ENCODE measurements around the gene ARID3A. TPM values are rescaled to one million over a fixed set of nuclear protein-coding genes. Genes with fewer than 3 reads are reported as not detected.
A peak's percentile ranks its signal among the peaks of the same experiment; 100 is the strongest.

Gene ARID3A
- total and polyA plus RNA-seq, 2 of the 13 experiments (the other 11 are each of a cell fraction or from before 2014, with no cell fraction given), result 71.3 to 77.9 TPM

DNA sequence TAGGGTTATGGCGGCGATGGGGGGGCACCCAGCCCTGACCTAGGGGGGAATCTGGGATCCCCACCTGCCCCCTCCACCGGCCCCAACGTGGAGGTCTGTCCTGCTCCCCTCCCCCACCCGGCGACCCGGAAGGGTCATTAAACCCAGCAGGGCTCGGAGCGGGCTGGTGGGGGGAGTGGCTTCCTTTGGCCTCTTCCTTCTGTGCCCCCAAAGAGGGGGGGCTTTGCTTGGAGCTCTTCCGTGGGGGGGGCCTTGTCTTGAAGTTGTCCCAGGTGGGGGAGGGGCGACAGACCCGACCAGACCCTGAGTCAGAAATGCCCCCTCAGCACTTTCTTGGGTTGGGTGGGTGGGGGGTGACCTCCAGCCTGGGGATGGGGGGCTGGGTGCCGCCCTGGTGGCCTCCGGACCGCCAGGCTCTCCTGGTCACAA is 1.5 kb downstream of the ARID3A start (continued):
- TF ChIP-seq ZNF883 (CRISPR knock-in tag; IDR thresholded peaks at IDR 0.05; ENCODE audit: not compliant biosample characterization), result no peak
- no peak for TF ChIP-seq DNMT3B (CRISPR knock-in tag; conservative IDR thresholded peaks at IDR 0.05)
- TF ChIP-seq, protein P1, sequence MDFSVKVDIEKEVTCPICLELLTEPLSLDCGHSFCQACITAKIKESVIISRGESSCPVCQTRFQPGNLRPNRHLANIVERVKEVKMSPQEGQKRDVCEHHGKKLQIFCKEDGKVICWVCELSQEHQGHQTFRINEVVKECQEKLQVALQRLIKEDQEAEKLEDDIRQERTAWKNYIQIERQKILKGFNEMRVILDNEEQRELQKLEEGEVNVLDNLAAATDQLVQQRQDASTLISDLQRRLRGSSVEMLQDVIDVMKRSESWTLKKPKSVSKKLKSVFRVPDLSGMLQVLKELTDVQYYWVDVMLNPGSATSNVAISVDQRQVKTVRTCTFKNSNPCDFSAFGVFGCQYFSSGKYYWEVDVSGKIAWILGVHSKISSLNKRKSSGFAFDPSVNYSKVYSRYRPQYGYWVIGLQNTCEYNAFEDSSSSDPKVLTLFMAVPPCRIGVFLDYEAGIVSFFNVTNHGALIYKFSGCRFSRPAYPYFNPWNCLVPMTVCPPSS (IDR thresholded peaks at IDR 0.05), result no peak
- no peak for TF ChIP-seq BRD4 (CRISPR knock-in tag; IDR thresholded peaks at IDR 0.05)
- TF ChIP-seq RORA (CRISPR knock-in tag; IDR thresholded peaks at IDR 0.05), result no peak
- TF ChIP-seq KLF9 (CRISPR knock-in tag; IDR thresholded peaks at IDR 0.05; ENCODE audit: low read depth), result no peak
- TF ChIP-seq EHMT2 (IDR thresholded peaks at IDR 0.05; ENCODE audit: borderline replicate concordance, low read depth, low read length), result no peak
- no peak for TF ChIP-seq ZNF431 (CRISPR knock-in tag; IDR thresholded peaks at IDR 0.05; ENCODE audit: borderline replicate concordance, low read depth)
- TF ChIP-seq ZNF615 (CRISPR knock-in tag; IDR thresholded peaks at IDR 0.05; ENCODE audit: borderline replicate concordance), result no peak
- no peak for TF ChIP-seq KDM2A (CRISPR knock-in tag; IDR thresholded peaks at IDR 0.05; ENCODE audit: borderline replicate concordance, low read depth)
- TF ChIP-seq ZNF788 (CRISPR knock-in tag; IDR thresholded peaks at IDR 0.05; ENCODE audit: borderline replicate concordance), result 0 out of 2 replicates have a peak, but pooled peaks have one; percentile 15
- TF ChIP-seq DPF2 (CRISPR knock-in tag; IDR thresholded peaks at IDR 0.05; ENCODE audit: borderline replicate concordance, low read depth), result no peak
- no peak for TF ChIP-seq KMT2B (CRISPR knock-in tag; IDR thresholded peaks at IDR 0.05)
- TF ChIP-seq ZNF331 (CRISPR knock-in tag; IDR thresholded peaks at IDR 0.05), result no peak
- TF ChIP-seq SATB2 (CRISPR knock-in tag; IDR thresholded peaks at IDR 0.05), result no peak
- peak; percentile 81 to 87 for TF ChIP-seq MAFK (conservative IDR thresholded peaks at IDR 0.05 in 1 of 2, IDR thresholded peaks at IDR 0.05 in 1 of 2; ENCODE audit: low read length in 2 of 2)
- TF ChIP-seq, protein P2, sequence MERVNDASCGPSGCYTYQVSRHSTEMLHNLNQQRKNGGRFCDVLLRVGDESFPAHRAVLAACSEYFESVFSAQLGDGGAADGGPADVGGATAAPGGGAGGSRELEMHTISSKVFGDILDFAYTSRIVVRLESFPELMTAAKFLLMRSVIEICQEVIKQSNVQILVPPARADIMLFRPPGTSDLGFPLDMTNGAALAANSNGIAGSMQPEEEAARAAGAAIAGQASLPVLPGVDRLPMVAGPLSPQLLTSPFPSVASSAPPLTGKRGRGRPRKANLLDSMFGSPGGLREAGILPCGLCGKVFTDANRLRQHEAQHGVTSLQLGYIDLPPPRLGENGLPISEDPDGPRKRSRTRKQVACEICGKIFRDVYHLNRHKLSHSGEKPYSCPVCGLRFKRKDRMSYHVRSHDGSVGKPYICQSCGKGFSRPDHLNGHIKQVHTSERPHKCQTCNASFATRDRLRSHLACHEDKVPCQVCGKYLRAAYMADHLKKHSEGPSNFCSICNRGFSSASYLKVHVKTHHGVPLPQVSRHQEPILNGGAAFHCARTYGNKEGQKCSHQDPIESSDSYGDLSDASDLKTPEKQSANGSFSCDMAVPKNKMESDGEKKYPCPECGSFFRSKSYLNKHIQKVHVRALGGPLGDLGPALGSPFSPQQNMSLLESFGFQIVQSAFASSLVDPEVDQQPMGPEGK (CRISPR knock-in tag; IDR thresholded peaks at IDR 0.05), result peak; percentile 13
- no peak for TF ChIP-seq YEATS2 (CRISPR knock-in tag; IDR thresholded peaks at IDR 0.05; ENCODE audit: borderline replicate concordance)
- no peak for TF ChIP-seq ZNF841 (CRISPR knock-in tag; IDR thresholded peaks at IDR 0.05; ENCODE audit: borderline replicate concordance)
- TF ChIP-seq ZNF773 (CRISPR knock-in tag; IDR thresholded peaks at IDR 0.05; ENCODE audit: borderline replicate concordance), result no peak
- no peak for TF ChIP-seq RFXAP (CRISPR knock-in tag; IDR thresholded peaks at IDR 0.05; ENCODE audit: borderline replicate concordance)
- TF ChIP-seq ELF1 (CRISPR knock-in tag; IDR thresholded peaks at IDR 0.05), result peak; percentile 56
- no peak for TF ChIP-seq ZNF550 (CRISPR knock-in tag; IDR thresholded peaks at IDR 0.05; ENCODE audit: borderline replicate concordance)
- TF ChIP-seq, protein P3, sequence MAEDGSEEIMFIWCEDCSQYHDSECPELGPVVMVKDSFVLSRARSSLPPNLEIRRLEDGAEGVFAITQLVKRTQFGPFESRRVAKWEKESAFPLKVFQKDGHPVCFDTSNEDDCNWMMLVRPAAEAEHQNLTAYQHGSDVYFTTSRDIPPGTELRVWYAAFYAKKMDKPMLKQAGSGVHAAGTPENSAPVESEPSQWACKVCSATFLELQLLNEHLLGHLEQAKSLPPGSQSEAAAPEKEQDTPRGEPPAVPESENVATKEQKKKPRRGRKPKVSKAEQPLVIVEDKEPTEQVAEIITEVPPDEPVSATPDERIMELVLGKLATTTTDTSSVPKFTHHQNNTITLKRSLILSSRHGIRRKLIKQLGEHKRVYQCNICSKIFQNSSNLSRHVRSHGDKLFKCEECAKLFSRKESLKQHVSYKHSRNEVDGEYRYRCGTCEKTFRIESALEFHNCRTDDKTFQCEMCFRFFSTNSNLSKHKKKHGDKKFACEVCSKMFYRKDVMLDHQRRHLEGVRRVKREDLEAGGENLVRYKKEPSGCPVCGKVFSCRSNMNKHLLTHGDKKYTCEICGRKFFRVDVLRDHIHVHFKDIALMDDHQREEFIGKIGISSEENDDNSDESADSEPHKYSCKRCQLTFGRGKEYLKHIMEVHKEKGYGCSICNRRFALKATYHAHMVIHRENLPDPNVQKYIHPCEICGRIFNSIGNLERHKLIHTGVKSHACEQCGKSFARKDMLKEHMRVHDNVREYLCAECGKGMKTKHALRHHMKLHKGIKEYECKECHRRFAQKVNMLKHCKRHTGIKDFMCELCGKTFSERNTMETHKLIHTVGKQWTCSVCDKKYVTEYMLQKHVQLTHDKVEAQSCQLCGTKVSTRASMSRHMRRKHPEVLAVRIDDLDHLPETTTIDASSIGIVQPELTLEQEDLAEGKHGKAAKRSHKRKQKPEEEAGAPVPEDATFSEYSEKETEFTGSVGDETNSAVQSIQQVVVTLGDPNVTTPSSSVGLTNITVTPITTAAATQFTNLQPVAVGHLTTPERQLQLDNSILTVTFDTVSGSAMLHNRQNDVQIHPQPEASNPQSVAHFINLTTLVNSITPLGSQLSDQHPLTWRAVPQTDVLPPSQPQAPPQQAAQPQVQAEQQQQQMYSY (CRISPR knock-in tag; IDR thresholded peaks at IDR 0.05), result no peak
- no peak for TF ChIP-seq ZFP82 (CRISPR knock-in tag; IDR thresholded peaks at IDR 0.05; ENCODE audit: borderline replicate concordance)

Data from HepG2 (cell line).